HFF-Myc (cell line): ENCODE measurements around the gene EIF4B.
A peak's percentile ranks its signal among the peaks of the same experiment; 100 is the strongest.

Experiments
- DNase-seq: peaks from one replicate; pipeline ENCODE4 v3.0.0-alpha.2; 2011; ENCODE audit warnings: low read depth; ENCODE audit errors: extremely low read depth
- H3K4me3 ChIP-seq: replicated peaks from 2 replicates; pipeline ENCODE4 v1.5.1; 2011; ENCODE audit warnings: low read depth, mild to moderate bottlenecking, control low read depth, low read length
- TF ChIP-seq, protein P1 (sequence below): IDR thresholded peaks from 2 replicates; pipeline ENCODE4 v1.5.1; 2012; ENCODE audit warnings: mild to moderate bottlenecking, low read depth, low read length, control low read depth; ENCODE audit errors: missing control alignments

The EIF4B gene

DNA sequence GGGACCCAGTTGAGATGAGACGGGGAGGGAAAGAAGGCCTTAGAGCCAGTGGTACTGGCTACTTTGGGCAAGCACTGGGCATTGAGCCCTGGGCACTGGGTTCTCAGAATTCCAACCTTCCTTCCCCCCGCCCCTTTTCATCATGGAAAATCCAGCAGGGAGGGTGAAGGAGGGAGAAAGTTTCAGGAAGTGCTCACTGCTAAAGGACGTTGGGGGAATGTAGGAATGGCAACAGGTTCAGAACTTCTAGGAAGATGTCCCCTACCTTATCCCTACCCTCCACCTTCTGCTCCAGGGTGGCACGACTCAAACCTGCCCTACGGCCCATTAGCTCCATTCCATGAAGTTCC, 39.4 kb downstream of the EIF4B start:
- peak overlapping the region; percentile 61 for H3K4me3 ChIP-seq
- no peak for DNase-seq
- TF ChIP-seq, protein P1, sequence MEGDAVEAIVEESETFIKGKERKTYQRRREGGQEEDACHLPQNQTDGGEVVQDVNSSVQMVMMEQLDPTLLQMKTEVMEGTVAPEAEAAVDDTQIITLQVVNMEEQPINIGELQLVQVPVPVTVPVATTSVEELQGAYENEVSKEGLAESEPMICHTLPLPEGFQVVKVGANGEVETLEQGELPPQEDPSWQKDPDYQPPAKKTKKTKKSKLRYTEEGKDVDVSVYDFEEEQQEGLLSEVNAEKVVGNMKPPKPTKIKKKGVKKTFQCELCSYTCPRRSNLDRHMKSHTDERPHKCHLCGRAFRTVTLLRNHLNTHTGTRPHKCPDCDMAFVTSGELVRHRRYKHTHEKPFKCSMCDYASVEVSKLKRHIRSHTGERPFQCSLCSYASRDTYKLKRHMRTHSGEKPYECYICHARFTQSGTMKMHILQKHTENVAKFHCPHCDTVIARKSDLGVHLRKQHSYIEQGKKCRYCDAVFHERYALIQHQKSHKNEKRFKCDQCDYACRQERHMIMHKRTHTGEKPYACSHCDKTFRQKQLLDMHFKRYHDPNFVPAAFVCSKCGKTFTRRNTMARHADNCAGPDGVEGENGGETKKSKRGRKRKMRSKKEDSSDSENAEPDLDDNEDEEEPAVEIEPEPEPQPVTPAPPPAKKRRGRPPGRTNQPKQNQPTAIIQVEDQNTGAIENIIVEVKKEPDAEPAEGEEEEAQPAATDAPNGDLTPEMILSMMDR = no peak

DNA sequence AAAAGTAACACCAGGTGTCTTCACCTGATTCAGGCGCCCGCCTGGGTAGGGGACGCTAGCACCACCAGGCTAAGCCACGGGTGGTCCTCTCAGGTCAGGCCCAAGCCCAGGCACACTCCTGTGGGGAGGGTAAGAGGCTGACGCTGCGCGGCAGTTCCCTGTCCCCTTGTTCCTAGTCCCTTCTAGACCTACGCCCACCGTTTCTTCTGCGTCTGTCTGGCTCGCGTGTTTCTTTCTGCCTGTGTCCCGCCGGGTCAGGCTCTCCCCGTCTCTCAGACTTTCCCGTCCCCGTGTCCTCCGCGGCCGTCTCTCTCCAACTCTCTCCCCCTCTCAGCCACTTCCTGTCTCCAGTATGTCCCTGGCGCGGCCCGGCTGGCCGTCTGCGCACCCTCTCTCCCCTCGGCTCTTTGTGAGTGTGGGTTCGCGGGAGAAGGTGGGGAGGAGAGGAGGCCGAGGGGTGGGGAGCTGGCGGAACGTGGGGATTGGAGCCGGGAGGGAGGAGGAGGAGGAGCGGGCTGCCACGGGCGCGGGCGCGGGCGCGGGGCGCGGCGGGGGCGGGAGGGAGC, 40.5 kb downstream of the EIF4B start:
- DNase-seq = no peak
- TF ChIP-seq, protein P1 = no peak
- peak overlapping the region; percentile 61 for H3K4me3 ChIP-seq

DNA sequence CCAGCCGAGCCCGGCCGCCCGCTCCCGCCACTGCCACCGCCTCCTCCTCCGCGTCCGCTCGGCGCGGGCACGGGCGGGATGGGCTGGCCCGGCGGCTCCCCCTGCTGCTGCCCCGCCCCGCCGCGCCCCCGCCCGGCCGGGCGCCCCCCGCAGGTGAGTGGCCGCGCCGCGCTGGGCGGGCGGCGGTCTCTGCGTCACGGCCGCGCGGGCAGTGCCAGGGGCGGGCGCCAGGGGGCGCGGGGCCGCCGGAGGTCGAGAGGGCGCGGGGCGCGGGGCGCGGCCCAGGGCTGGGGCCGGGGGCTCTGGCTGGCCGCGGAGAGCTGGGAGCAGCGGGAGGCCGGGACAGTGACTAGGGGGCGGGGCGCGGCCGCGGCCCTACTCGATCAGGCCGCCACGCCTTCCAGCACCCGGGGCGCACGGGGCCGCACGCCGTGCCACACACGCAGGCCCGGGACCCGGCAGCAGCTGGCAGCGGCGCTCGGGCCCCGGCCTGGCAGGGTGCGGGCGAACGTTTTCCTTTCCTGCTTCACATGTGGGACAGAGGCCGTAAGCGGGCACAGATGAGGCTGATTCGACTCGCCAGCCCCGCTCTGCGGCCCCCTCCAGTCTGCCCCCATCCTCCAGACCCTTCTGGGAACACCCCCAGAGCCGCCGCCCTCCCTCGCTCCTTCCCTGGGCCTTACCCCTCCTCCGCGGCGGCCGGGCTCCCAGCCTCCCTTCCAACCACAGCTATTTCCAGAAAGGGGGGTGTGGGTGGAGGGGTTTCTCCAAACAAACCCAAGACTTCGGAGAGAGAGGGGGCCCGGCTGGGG, 41.2 kb downstream of the EIF4B start:
- no peak for DNase-seq
- H3K4me3 ChIP-seq = peak overlapping the region; percentile 61
- TF ChIP-seq, protein P1 = no peak

DNA sequence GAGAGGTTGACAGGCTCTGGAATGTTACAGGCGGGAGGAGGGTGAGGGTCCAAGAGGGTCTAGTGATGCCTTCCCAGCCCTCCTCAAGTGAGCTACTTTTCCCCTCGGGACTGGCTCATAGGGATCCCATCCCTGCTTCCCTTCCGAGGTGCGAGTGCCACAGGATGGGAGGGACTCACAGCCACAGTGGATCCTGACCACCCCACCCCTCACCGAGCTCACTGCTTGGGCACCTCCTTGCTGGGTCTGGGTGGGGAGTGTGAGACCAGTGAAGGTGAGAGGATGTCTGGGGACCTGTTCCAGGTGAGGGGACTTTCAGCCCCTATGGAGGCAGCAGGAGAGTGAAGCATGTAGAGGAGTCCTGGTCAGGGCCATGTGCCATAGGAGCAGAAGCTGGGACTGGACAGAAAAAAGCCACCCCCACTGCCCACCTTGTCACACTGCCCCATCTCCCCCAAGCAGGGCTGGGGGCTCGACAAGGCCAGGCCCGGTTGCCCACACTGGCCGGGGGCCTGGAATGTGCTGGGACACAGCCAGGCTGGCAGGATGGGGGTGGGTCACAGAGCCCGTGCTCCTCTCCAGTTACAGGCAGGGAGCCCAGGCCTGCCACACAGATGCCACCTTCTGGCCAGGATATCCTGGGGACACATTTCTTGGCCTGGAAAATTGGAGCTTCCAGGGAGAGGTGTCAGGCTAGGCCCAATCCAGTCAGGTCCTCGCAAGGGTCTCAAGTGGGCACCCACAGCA, 42.0 kb downstream of the EIF4B start:
- peak overlapping the region; percentile 57 for H3K4me3 ChIP-seq
- TF ChIP-seq, protein P1 = no peak
- no peak for DNase-seq

DNA sequence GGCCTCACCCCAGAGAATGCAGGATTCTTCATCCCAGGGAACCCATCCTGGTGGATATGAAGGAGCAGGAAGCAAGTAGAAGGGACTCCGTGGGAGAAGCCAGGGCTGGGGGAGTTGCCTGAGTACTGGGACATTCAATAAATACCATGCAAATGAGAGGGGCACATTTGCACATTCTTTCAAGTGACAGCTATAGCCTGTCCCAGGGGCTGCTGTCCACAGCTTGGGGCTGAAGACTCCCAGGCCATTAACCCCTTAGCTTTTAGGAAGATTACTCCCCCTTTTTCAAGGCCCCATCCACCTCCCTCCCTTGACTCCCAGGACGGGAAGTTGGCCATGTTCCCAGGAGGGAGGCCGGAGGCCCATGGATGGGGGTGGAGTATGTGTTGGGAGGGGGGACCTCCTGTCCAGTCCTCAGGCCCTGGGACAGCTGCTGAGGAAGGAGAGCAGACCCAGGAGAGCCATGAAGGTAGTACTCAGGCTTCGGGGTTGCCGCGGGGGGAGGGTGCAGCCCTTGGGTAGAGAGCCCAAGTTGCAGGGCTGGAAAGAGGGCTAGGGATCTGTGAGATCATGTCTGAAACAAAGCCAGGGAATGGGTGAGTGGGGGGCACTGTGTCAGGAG, 42.6 kb downstream of the EIF4B start:
- peak overlapping the region; percentile 57 for H3K4me3 ChIP-seq
- no peak for DNase-seq
- TF ChIP-seq, protein P1 = no peak

DNA sequence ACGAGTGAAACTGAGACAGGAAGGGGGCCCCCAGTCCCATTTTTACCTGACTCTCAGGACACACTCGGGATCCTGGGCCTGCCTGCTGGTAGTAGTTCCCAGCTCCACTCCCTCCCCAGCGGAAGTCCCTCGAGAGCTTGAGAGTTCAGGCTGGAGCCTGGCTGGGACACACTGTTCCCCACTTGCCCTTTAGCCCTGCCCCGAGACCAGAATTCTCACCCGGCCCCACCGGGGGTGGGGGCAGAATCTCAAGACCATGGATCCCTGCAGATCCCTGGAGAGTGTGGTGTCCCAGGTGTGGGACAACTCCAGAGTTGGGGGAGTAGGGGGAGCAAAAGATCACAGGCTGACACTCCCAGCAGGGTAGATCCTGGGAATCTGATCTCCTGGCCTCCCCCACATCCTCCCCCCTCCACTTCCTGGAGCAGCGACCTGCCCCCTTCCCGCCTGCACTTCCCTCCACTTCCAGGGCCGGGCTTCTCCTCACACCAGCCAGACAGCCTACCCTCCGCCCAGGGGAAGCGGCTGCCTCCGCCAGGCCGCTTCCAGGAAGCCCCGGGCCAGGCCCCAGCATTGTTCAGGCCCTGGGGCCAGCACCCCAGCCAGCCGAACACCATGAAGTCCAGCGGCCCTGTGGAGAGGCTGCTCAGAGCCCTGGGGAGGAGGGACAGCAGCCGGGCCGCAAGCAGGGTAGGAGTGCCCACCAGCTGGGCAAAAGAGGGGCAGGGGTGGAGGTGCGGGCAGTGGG, 43.5 kb downstream of the EIF4B start, which contains the start of gene TNS2:
Gene TNS2, plus strand, starts transcription at position 495 of the 748 bp plus-strand sequence. Its CDS starts 121 bp downstream, at position 616.
- TF ChIP-seq, protein P1 = no peak
- H3K4me3 ChIP-seq = peak within 1 kb of the TSS; percentile 57
- no peak for DNase-seq
